ENCODE results near the gene SMCO3.

The SMCO3 gene

DNA sequence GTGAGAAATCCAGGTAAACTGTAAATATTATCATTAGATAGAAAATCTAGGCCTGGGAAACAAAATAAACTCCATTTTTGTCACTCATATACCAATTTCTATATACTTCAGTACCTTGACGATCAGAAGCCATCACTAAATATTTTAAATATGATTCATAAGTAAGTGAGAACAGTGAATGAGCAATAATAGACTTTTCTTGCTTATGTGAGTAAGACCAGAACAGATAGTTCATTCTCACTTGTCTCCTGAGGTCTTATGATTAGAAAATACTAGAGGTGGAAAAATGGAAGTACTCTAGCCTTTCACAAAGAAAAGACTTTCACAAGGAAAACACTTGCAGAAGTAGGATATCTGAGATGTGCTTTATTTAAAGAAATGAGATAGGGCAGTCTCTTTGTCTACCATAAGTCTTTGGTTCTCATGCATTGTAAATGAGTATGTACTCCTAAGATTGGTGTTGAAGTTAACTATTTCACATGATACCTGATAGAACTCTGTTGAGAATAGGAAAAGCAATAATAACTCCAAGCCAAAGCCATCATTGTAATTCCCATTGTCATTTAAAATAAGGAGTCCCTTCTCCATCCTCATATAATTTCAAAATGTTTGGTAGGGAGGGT lies 10.1 kb upstream of the SMCO3 start:
- Histone ChIP-seq H3K4me3 (ENCODE audit: low read length) (no peak overlapping the region), H3K36me3 (ENCODE audit: control insufficient read depth, insufficient read depth, low read length) (no peaks in the 10 kb centered on the region), H3K27me3 (ENCODE audit: control insufficient read depth, insufficient read depth, low read length) (no peaks in the 10 kb centered on the region), H3K9ac (ENCODE audit: low read length) (no peak overlapping the region), H3K27ac (ENCODE audit: low read depth, low read length) (no peak overlapping the region), H3K4me1 (ENCODE audit: control insufficient read depth, insufficient read depth, low read length) (no peaks in the 10 kb centered on the region)

DNA sequence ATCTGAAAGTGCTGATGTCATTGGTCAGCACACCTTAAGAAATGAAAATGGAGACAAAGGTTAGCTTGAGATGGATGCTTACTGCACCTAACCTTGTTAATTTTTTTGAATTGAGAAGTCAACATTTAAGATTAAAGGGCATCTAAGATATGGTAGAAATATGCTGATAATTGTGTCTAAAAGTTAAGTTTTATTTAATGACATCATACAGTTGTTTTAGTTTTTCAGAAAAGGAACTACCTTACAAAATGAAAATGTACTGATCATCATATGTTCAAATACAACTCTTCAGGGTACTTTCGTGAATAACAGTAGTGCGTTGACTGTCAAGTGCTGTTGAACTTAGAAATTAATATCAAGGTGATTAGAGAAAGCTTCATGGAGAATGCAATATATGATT lies 2.5 kb downstream of the SMCO3 start:
- H3K27ac ChIP-seq (ENCODE audit: low read depth, low read length): no peak overlapping the region

DNA sequence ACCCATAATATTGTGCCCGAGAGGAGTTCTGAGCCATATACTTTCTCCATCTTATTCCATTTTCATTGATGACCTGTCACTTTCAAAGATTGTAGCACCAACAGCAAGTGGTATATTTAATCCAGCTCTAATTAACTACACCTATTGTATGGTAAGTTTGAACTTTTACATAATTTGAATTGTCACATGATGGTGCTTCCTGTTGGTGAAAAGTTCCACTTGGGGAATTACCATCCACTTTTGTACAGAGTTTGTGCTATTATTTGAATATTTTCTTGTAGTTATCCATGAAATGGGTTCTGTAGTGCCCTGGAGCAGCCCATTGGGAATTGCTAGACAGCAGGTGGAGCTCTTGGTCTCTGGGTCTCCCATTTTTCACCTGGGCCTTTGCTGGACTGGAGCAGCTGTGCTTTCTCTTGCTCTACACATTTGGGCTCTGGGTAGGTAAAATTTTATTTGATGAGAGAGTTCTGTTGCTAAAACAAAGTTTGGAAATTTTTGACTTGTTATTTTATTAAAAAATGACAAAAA lies 3.0 kb downstream of the SMCO3 start:
- Histone ChIP-seq H3K4me1 (ENCODE audit: control insufficient read depth, insufficient read depth, low read length) (no peaks in the 10 kb centered on the region), H3K27ac (ENCODE audit: low read depth, low read length) (no peak overlapping the region)

More for the DNA sequence above, 2.5 kb downstream of the SMCO3 start:
- Histone ChIP-seq H3K4me3 (ENCODE audit: low read length) (no peak overlapping the region), H3K4me1 (ENCODE audit: control insufficient read depth, insufficient read depth, low read length) (no peaks in the 10 kb centered on the region), H3K9ac (ENCODE audit: low read length) (no peak overlapping the region), H3K36me3 (ENCODE audit: control insufficient read depth, insufficient read depth, low read length) (no peaks in the 10 kb centered on the region), H3K27me3 (ENCODE audit: control insufficient read depth, insufficient read depth, low read length) (no peaks in the 10 kb centered on the region)

DNA sequence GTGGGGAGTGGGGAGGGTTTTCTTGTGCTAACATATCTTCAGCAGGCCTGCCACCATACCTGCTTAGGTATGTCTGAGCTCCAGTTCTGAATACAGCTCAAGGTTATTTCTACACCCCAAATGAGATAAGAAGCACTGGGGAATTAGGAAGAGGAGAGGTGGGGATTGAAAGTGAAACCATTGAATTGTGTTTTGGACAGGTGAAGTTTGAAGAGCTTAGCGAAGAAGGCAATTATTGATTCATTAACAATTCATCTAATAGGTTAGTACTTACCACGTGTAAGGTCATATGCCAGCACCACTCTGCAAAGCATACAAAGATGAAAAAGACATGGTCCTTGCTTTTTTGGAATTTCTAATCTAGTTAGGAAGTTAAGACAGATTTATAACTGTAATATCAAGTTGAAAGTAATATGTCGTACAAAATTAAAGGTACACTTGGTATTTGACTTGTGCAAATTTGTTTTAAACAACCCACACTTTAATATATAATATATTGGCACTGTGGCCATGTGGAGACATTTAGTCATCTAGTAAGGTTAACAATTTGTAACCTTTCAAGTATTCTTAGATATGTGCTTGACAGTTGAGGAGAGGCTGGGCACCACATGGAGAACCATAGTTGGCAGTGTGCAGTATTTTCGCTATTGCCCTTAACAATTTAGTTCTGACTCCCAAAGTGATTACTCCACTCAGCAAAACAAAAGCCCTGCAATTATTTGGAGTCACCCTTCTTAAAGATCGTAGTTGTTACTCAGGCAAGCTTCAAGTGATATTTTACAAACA lies 3.6 kb downstream of the SMCO3 start:
- no peak overlapping the region for H3K27ac ChIP-seq (ENCODE audit: low read depth, low read length)
- no peak overlapping the region for H3K4me3 ChIP-seq (ENCODE audit: low read length)

More for the DNA sequence above, 3.0 kb downstream of the SMCO3 start:
- Histone ChIP-seq H3K9ac (ENCODE audit: low read length) (no peak overlapping the region), H3K4me3 (ENCODE audit: low read length) (no peak overlapping the region), H3K27me3 (ENCODE audit: control insufficient read depth, insufficient read depth, low read length) (no peaks in the 10 kb centered on the region), H3K36me3 (ENCODE audit: control insufficient read depth, insufficient read depth, low read length) (no peaks in the 10 kb centered on the region)

DNA sequence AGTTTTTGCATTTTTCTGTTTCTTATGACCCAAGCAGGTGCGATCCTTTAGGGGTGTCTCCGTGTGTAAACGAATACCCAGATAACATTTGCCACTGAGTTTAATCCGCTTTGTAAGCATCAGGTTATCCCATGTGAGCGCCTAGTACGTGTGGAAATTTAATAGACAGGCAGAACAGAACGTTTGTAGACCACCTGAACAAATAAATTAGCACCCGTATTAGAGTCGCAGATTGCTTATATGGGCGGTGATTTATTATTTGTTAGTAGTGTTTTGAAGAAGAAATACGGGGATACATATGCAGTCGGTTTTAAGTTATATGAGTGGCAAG lies 10.2 kb downstream of the SMCO3 start:
- peaks cover 3% of the 10 kb centered on the region for H3K4me1 ChIP-seq (ENCODE audit: control insufficient read depth, insufficient read depth, low read length)
- H3K27ac ChIP-seq (ENCODE audit: low read depth, low read length): peak overlapping the region; percentile 82
- peak overlapping the region; percentile 51 for H3K9ac ChIP-seq (ENCODE audit: low read length)
- H3K27me3 ChIP-seq (ENCODE audit: control insufficient read depth, insufficient read depth, low read length): no peaks in the 10 kb centered on the region
- peak overlapping the region; percentile 99 for H3K4me3 ChIP-seq (ENCODE audit: low read length)
- H3K36me3 ChIP-seq (ENCODE audit: control insufficient read depth, insufficient read depth, low read length): no peaks in the 10 kb centered on the region

More for the DNA sequence above, 3.6 kb downstream of the SMCO3 start:
- H3K36me3 ChIP-seq (ENCODE audit: control insufficient read depth, insufficient read depth, low read length): no peaks in the 10 kb centered on the region
- no peaks in the 10 kb centered on the region for H3K4me1 ChIP-seq (ENCODE audit: control insufficient read depth, insufficient read depth, low read length)
- no peak overlapping the region for H3K9ac ChIP-seq (ENCODE audit: low read length)
- no peaks in the 10 kb centered on the region for H3K27me3 ChIP-seq (ENCODE audit: control insufficient read depth, insufficient read depth, low read length)

DNA sequence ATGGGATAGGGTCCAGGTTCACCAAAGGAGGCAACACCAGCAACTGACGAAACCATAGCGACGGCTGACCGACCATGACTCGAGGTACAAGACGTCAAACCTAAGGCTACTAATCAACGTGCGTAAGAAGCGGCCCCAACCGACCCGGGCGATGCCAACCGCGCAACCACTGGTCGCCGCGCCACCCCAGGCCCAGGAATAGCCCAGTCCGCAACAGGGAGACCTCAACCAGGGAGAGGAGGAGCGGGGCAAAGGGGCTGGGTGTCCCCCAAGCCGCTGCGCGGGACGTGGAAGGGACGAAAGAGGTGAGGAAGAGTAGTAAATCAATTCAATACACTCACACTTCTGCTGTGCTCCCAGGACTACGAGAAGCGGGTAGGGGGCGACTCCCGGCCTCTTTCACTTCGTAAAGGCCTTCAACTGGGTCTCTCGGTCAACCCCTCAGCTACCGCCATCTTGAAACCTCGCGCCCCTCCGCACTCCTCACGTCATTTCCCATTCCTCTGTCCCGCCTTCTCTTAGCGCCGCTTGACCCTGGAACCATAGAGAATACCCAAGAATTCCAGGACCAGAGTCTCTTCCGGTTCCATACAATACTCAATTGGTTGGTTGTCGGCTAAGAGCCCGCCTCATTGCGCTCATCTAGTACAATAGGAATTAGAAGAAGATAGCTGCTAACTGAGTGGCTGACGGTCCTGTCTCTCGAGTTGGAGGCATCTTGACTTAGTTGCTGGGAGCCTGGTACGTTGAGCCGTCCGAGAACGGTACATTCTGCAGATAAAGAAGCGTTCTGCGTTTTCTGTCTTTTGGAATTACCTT lies 10.8 kb downstream of the SMCO3 start, which contains the start of the genes C12orf60 and WBP11:
Gene C12orf60 (plus strand): TSS at position 660 of the 819 bp plus-strand sequence. CDS start 19,266 bp downstream, outside the sequence.
Gene WBP11 (minus strand): TSS at position 468 of the 819 bp plus-strand sequence. CDS start 2,095 bp downstream, outside the sequence.
- H3K4me3 ChIP-seq (ENCODE audit: low read length): peak within 1 kb of the TSS; percentile 99
- peak within 1 kb of the TSS; percentile 99 for H3K9ac ChIP-seq (ENCODE audit: low read length)
- H3K27me3 ChIP-seq (ENCODE audit: control insufficient read depth, insufficient read depth, low read length): no peaks in the 10 kb centered on the region
- H3K4me1 ChIP-seq (ENCODE audit: control insufficient read depth, insufficient read depth, low read length): peaks cover 3% of the 10 kb centered on the region
- peak within 1 kb of the TSS; percentile 92 for H3K27ac ChIP-seq (ENCODE audit: low read depth, low read length)
- H3K36me3 ChIP-seq (ENCODE audit: control insufficient read depth, insufficient read depth, low read length): no peaks in the 10 kb centered on the region

DNA sequence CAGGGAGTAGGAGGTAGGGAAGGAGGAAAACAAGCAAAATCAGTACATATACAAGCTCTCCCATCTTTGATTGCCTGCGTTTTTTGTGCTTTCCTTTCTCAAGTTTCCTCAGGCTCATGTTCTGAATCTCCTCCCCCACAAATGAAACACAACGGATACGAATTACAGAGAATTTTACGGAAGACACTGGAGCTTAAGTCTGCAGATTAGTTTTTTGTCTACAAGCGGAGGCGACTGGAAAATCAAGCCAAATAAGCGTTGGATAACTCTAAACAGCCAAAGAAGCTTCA lies 11.3 kb downstream of the SMCO3 start:
- H3K27ac ChIP-seq (ENCODE audit: low read depth, low read length): peak overlapping the region; percentile 92
- peak overlapping the region; percentile 99 for H3K4me3 ChIP-seq (ENCODE audit: low read length)
- H3K27me3 ChIP-seq (ENCODE audit: control insufficient read depth, insufficient read depth, low read length): no peaks in the 10 kb centered on the region
- no peaks in the 10 kb centered on the region for H3K36me3 ChIP-seq (ENCODE audit: control insufficient read depth, insufficient read depth, low read length)
- peaks cover 3% of the 10 kb centered on the region for H3K4me1 ChIP-seq (ENCODE audit: control insufficient read depth, insufficient read depth, low read length)
- H3K9ac ChIP-seq (ENCODE audit: low read length): peak overlapping the region; percentile 99

DNA sequence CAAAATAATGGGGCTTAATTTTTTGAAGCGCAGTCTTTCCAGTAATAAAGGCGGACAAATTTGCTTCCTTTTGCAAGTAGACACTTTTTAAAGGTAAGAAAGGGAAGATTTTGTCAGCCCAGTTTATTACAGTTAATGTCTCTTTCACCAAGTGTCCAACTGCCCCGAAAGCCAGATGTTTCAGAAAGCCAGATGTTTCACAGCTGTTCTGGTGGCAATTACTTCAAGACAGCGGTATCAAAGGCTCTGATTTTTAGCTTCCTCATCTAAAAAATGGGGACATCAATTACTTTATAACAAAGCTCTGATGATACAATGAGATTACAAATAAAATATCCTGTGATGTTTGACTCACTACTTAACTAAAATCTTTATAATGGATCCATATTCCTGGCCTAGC lies 11.7 kb downstream of the SMCO3 start:
- peak overlapping the region; percentile 99 for H3K4me3 ChIP-seq (ENCODE audit: low read length)
- H3K36me3 ChIP-seq (ENCODE audit: control insufficient read depth, insufficient read depth, low read length): no peaks in the 10 kb centered on the region
- no peaks in the 10 kb centered on the region for H3K27me3 ChIP-seq (ENCODE audit: control insufficient read depth, insufficient read depth, low read length)
- H3K9ac ChIP-seq (ENCODE audit: low read length): no peak overlapping the region
- H3K27ac ChIP-seq (ENCODE audit: low read depth, low read length): no peak overlapping the region
- peaks cover 3% of the 10 kb centered on the region for H3K4me1 ChIP-seq (ENCODE audit: control insufficient read depth, insufficient read depth, low read length)

DNA sequence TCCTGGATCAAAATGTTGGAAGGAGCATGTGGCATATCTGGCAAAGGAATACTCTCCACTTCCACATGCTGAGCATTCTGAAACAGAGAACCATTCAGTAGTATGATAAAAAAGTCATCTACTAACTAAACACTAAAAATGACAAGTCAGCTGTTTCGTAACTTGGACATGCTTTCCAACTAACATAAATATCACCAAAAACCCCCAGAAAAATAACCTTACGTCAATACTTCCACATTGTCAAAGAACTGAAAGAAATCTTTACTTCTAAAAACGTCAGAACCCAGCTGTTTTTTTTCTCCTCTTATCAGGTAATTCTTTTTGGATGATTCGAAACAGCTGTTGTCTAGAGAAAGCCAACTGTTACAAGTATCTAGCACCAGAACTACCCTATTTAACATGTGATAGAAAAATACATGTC lies 18.9 kb downstream of the SMCO3 start:
- no peak overlapping the region for H3K27ac ChIP-seq (ENCODE audit: low read depth, low read length)
- no peak overlapping the region for H3K4me3 ChIP-seq (ENCODE audit: low read length)
- no peaks in the 10 kb centered on the region for H3K27me3 ChIP-seq (ENCODE audit: control insufficient read depth, insufficient read depth, low read length)
- peaks cover 23% of the 10 kb centered on the region for H3K36me3 ChIP-seq (ENCODE audit: control insufficient read depth, insufficient read depth, low read length)
- H3K9ac ChIP-seq (ENCODE audit: low read length): no peak overlapping the region
- H3K4me1 ChIP-seq (ENCODE audit: control insufficient read depth, insufficient read depth, low read length): no peaks in the 10 kb centered on the region

DNA sequence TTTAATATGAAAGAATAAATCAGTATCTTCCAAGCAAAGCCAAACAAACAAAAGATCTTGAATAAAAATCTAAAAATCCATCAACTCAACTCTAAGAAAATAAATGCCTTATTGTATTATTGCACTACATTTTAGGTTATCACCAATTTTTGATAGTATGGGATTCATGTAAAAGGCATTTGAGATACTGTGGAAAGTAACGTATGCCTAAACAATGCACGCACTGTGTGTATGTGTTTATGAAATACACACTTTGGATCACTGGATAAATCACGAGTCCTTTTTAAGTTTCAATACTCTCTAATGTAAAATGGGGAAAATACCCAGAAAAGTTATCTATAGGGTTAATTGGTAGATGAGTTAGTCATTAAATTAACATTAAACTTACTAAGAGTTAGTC lies 28.4 kb downstream of the SMCO3 start:
- no peaks in the 10 kb centered on the region for H3K27me3 ChIP-seq (ENCODE audit: control insufficient read depth, insufficient read depth, low read length)
- no peak overlapping the region for H3K9ac ChIP-seq (ENCODE audit: low read length)
- H3K27ac ChIP-seq (ENCODE audit: low read depth, low read length): no peak overlapping the region
- peaks cover 18% of the 10 kb centered on the region for H3K36me3 ChIP-seq (ENCODE audit: control insufficient read depth, insufficient read depth, low read length)
- H3K4me3 ChIP-seq (ENCODE audit: low read length): no peak overlapping the region
- H3K4me1 ChIP-seq (ENCODE audit: control insufficient read depth, insufficient read depth, low read length): no peaks in the 10 kb centered on the region

DNA sequence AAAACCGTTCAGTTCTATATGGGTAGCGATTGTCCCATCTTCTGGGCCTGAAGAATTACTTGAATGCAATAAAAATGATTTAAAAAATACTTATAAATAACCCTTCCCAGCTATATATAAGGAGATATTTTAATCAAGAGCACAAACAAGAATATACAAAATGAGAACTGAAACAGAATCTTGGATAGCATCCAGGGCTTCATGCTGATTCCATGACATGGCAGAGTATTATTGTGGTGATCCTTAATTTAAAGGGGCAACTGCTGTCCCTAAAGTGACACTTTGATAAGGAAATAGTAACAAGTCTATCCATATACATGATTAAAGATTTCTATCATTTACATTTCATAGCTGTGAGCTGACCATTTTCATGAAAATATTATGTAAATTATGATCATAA lies 29.5 kb downstream of the SMCO3 start:
- H3K27me3 ChIP-seq (ENCODE audit: control insufficient read depth, insufficient read depth, low read length): no peaks in the 10 kb centered on the region
- H3K9ac ChIP-seq (ENCODE audit: low read length): no peak overlapping the region
- H3K36me3 ChIP-seq (ENCODE audit: control insufficient read depth, insufficient read depth, low read length): peaks cover 11% of the 10 kb centered on the region
- H3K27ac ChIP-seq (ENCODE audit: low read depth, low read length): no peak overlapping the region
- no peak overlapping the region for H3K4me3 ChIP-seq (ENCODE audit: low read length)
- H3K4me1 ChIP-seq (ENCODE audit: control insufficient read depth, insufficient read depth, low read length): no peaks in the 10 kb centered on the region

DNA sequence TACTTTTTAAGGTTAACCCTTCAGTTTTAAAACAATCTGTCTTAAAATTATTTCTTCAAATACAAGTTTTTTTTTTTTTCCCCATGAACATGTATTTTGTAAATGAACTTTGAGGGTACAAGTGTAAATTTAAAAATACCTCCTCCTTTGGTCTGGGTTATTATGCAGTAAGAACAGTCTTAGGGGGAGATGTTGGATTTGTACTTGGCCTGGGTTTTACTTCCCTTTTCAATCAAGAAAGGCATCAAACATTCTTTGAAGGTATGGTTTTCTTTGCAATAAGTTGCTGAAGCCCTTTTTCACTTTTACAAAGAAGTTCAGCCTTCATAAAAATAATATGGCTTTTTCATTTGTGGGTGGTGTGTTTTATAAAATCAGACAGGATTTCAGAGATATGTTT lies 31.2 kb downstream of the SMCO3 start:
- Histone ChIP-seq H3K4me3 (ENCODE audit: low read length) (no peak overlapping the region), H3K27ac (ENCODE audit: low read depth, low read length) (no peak overlapping the region), H3K27me3 (ENCODE audit: control insufficient read depth, insufficient read depth, low read length) (no peaks in the 10 kb centered on the region), H3K9ac (ENCODE audit: low read length) (no peak overlapping the region), H3K36me3 (ENCODE audit: control insufficient read depth, insufficient read depth, low read length) (peaks cover 3% of the 10 kb centered on the region), H3K4me1 (ENCODE audit: control insufficient read depth, insufficient read depth, low read length) (no peaks in the 10 kb centered on the region)
